ENCODE results near the gene GRPEL1. TPM values are rescaled to one million over a fixed set of nuclear protein-coding genes. Genes with fewer than 3 reads are reported as not detected.

Gene GRPEL1
- total and polyA plus RNA-seq, 2 of the 13 experiments (the other 11 are each of a cell fraction or from before 2014, with no cell fraction given) = 32.3 to 141 TPM

GRCh38 chr4:7067452-7068278 lies at the start of gene GRPEL1 (continued):
- TF ChIP-seq ZNF598 (CRISPR knock-in tag; IDR thresholded peaks at IDR 0.05; ENCODE audit: borderline replicate concordance) = peak; percentile 60; the same call in 1 of the 2 replicates
- no peak for TF ChIP-seq AHR (CRISPR knock-in tag; IDR thresholded peaks at IDR 0.05)
- TF ChIP-seq HNRNPLL (IDR thresholded peaks at IDR 0.05; ENCODE audit: low read depth, low read length, poor library complexity, severe bottlenecking) = peak; percentile 97
- no peak for TF ChIP-seq TAF15 (IDR thresholded peaks at IDR 0.05; ENCODE audit: low read depth, low read length, poor library complexity, severe bottlenecking)
- TF ChIP-seq ATF3 (CRISPR knock-in tag; IDR thresholded peaks at IDR 0.05) = no peak
- TF ChIP-seq UBTF (CRISPR knock-in tag; IDR thresholded peaks at IDR 0.05) = peak; percentile 88
- peak; percentile 75 for TF ChIP-seq ASH2L (IDR thresholded peaks at IDR 0.05; ENCODE audit: insufficient read length, low read depth, low read length)
- TF ChIP-seq ZNF782 (CRISPR knock-in tag; IDR thresholded peaks at IDR 0.05; ENCODE audit: borderline replicate concordance) = peak; percentile 82; the same call in 1 of the 2 replicates
- TF ChIP-seq TRAFD1 (CRISPR knock-in tag; IDR thresholded peaks at IDR 0.05; ENCODE audit: borderline replicate concordance) = no peak
- TF ChIP-seq U2AF2 (IDR thresholded peaks at IDR 0.05; ENCODE audit: low read depth, low read length) = no peak
- no peak; the same call in 1 of the 2 replicates for TF ChIP-seq ATAD3A (CRISPR knock-in tag; IDR thresholded peaks at IDR 0.05)
- no peak for TF ChIP-seq MED8 (CRISPR knock-in tag; IDR thresholded peaks at IDR 0.05; ENCODE audit: insufficient replicate concordance)
- TF ChIP-seq CBX2 (IDR thresholded peaks at IDR 0.05; ENCODE audit: low read depth, low read length) = no peak
- no peak for TF ChIP-seq CBX2 (CRISPR knock-in tag; IDR thresholded peaks at IDR 0.05; ENCODE audit: low read depth)
- no peak for TF ChIP-seq AKNA (CRISPR knock-in tag; IDR thresholded peaks at IDR 0.05; ENCODE audit: borderline replicate concordance)
- TF ChIP-seq XBP1 (CRISPR knock-in tag; IDR thresholded peaks at IDR 0.05) = no peak
- TF ChIP-seq PHF21A (CRISPR knock-in tag; IDR thresholded peaks at IDR 0.05) = peak; percentile 48
- peak; percentile 41 to 58; a peak in 2 of 4 replicates for TF ChIP-seq NR2F1 (CRISPR knock-in tag; IDR thresholded peaks at IDR 0.05)
- TF ChIP-seq ZNF839 (CRISPR knock-in tag; IDR thresholded peaks at IDR 0.05; ENCODE audit: borderline replicate concordance) = peak; percentile 48; the same call in 1 of the 2 replicates

Data from HepG2 (cell line).